ENCODE data around the gene PTPRG. TPM values are rescaled to one million over a fixed set of nuclear protein-coding genes. Genes with fewer than 3 reads are reported as not detected.

PTPRG gene
- total RNA-seq, 1 experiment from 2014 or later, result 69.3 TPM

DNA sequence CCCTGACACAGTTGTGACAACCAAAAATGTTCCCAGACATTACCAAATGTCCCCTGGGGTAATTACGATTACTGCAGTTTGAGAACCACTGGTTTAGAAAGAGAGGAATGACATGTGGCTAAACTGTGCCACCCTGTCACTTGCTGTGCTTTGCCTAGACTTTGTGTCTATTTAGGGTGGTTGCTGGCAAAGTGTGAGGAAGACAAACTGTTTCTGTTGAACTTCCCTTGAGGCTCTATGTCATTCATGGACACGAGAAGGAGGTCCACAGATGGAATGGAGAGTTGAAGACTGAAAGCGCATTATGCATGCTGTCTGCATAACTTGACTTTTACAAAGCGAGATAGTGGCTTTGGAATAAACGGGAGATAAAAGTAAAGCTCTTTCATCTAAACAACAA, 495.3 kb downstream of the PTPRG start:
- no peak overlapping the region for H3K4ac ChIP-seq (ENCODE audit: low read depth, low read length)
- no peak overlapping the region for H4K91ac ChIP-seq (ENCODE audit: insufficient read length, low read depth, low read length)
- H2AFZ ChIP-seq (ENCODE audit: low read length), result no peak overlapping the region
- H4K5ac ChIP-seq (ENCODE audit: insufficient read length, low read depth, low read length), result no peak overlapping the region
- H3K79me2 ChIP-seq (ENCODE audit: insufficient read depth, low read length), result peaks cover 4% of the 10 kb centered on the region; the same call in 1 of the 2 replicates
- H3K79me1 ChIP-seq (ENCODE audit: insufficient read depth, low read depth, low read length, poor library complexity, severe bottlenecking), result no peaks in the 10 kb centered on the region
- no peak overlapping the region for H2BK12ac ChIP-seq (ENCODE audit: insufficient read length, low read depth, low read length)
- no peak overlapping the region for H3K23ac ChIP-seq (ENCODE audit: insufficient read length, low read depth, low read length)
- WGBS (ENCODE audit: extremely low coverage, insufficient read length, low lambda C conversion rate), result no CpG with 5 or more reads among the region's 5 CpGs
- H3K23me2 ChIP-seq (ENCODE audit: insufficient read length, low read depth, low read length, poor library complexity, severe bottlenecking), result no peaks in the 10 kb centered on the region
- no peaks in the 10 kb centered on the region for H3K9me3 ChIP-seq (ENCODE audit: control insufficient read depth, low read depth, low read length)
- H3T11ph ChIP-seq (ENCODE audit: low read length), result no peak overlapping the region
- Mint-ChIP-seq H3K36me3 (ENCODE audit: insufficient read depth in 1 of 3, low read depth in 3 of 3) (no peaks in the 10 kb centered on the region; a peak in 2 of 7 replicates), H3K4me3 (no peak overlapping the region), H3K4me1 (peaks cover 10 to 17% of the 10 kb centered on the region in 2 experiments), H3K27ac (no peak overlapping the region), H3K9me3 (no peaks in the 10 kb centered on the region), H3K27me3 (ENCODE audit: low read depth) (no peaks in the 10 kb centered on the region)
- no peak overlapping the region for H2BK5ac ChIP-seq (ENCODE audit: insufficient read length, low read length)
- H2BK20ac ChIP-seq (ENCODE audit: low read depth, low read length, poor library complexity, severe bottlenecking), result no peak overlapping the region
- TF ChIP-seq, protein P1, sequence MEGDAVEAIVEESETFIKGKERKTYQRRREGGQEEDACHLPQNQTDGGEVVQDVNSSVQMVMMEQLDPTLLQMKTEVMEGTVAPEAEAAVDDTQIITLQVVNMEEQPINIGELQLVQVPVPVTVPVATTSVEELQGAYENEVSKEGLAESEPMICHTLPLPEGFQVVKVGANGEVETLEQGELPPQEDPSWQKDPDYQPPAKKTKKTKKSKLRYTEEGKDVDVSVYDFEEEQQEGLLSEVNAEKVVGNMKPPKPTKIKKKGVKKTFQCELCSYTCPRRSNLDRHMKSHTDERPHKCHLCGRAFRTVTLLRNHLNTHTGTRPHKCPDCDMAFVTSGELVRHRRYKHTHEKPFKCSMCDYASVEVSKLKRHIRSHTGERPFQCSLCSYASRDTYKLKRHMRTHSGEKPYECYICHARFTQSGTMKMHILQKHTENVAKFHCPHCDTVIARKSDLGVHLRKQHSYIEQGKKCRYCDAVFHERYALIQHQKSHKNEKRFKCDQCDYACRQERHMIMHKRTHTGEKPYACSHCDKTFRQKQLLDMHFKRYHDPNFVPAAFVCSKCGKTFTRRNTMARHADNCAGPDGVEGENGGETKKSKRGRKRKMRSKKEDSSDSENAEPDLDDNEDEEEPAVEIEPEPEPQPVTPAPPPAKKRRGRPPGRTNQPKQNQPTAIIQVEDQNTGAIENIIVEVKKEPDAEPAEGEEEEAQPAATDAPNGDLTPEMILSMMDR (conservative IDR thresholded peaks at IDR 0.05), result no peak
- peaks cover 2% of the 10 kb centered on the region for H4K20me1 ChIP-seq (ENCODE audit: control insufficient read depth, insufficient read depth, insufficient read length)
- no peaks in the 10 kb centered on the region for H3K27me3 ChIP-seq (ENCODE audit: insufficient read depth, low read length)
- H2BK15ac ChIP-seq (ENCODE audit: low read depth, low read length), result no peak overlapping the region
- no peak overlapping the region for H3K4me2 ChIP-seq (ENCODE audit: insufficient read depth, insufficient read length, low read length)
- DNase-seq, result no peak
- H3K27ac ChIP-seq (ENCODE audit: insufficient read length, low read depth, low read length), result no peak overlapping the region
- no peak overlapping the region for H3K18ac ChIP-seq (ENCODE audit: insufficient read length, low read depth, low read length)
- no peak overlapping the region for H2AK5ac ChIP-seq (ENCODE audit: insufficient read length, low read length)
- no peak overlapping the region for H3K9ac ChIP-seq (ENCODE audit: extremely low read depth, insufficient read length, low read length)
- peaks cover 2% of the 10 kb centered on the region; the same call in 1 of the 2 replicates for H3K4me1 ChIP-seq (ENCODE audit: insufficient read depth, low read length)
- no peak overlapping the region for H3K14ac ChIP-seq (ENCODE audit: insufficient read depth, low read length)
- no peak overlapping the region for H4K8ac ChIP-seq (replicated peaks; ENCODE audit: insufficient read length, low read depth, low read length)
- H2BK120ac ChIP-seq (ENCODE audit: low read depth, low read length, poor library complexity, severe bottlenecking), result no peak overlapping the region
- no peak overlapping the region for H3K56ac ChIP-seq (ENCODE audit: insufficient read length, low read depth, low read length)
